Fibroblast of gingiva (primary cell): ENCODE results near the gene LZTS2.
"Not testable (repeated sequence)": the region's sequence is repeated elsewhere in the genome, so short reads cannot be mapped to it uniquely, and the experiment has no call there.

Experiments
- DNase-seq: peaks from one replicate; pipeline ENCODE4 v3.0.0-alpha.2; 2011; ENCODE audit warnings: low read depth

LZTS2 gene

DNA sequence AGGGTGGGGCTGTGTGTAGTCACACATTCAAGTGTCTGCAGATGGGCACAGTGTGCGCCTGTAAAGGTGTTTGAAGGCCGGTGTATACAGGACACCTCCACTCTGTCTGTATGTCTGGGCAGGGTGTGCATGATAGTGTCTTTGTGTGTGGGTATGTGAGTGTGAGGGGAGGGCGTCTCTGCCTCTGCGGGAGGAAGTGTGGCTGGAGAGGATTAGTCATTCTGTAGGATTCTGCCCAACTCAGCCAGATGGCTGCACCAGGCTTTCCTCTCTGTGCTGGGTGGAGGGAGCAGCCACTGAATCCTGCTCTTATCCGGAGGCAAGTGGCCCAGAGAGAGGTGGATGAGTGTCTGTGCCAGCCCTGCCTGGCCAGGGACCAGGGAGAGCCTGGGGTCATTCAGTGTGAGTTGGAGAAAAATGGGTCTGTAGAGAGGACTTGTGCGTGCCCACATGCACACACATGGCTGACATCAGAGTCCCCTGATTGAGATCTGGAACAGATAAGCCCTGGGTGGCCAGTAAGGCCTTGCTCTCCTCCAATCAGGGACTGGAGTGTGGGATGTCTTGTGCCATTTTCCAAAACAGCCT, 33.1 kb downstream of the LZTS2 start:
- DNase-seq: peak; percentile 79

GRCh38 chr10:101033276-101033675, 33.7 kb downstream of the LZTS2 start:
- DNase-seq: no peak

- not testable (repeated sequence) for DNase-seq
These were observed 34.8 kb downstream of the LZTS2 start for GRCh38 chr10:101034404-101034803.

DNA sequence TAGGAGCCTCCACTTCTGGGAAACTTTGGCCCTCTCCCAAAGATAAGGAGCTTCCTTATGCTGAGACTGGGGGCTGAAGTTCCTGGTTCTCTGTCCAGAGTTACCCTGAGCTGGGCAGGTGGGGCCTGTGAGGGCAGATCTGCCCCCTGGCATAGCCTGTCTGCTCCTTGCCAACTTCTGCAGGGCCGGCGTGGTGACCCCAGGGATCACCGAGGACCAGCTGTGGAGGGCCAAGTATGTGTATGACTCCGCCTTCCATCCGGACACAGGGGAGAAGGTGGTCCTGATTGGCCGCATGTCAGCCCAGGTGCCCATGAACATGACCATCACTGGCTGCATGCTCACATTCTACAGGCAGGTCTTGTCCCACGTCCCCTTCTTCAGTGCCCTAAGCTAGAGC, 35.7 kb downstream of the LZTS2 start:
- DNase-seq: no peak

DNA sequence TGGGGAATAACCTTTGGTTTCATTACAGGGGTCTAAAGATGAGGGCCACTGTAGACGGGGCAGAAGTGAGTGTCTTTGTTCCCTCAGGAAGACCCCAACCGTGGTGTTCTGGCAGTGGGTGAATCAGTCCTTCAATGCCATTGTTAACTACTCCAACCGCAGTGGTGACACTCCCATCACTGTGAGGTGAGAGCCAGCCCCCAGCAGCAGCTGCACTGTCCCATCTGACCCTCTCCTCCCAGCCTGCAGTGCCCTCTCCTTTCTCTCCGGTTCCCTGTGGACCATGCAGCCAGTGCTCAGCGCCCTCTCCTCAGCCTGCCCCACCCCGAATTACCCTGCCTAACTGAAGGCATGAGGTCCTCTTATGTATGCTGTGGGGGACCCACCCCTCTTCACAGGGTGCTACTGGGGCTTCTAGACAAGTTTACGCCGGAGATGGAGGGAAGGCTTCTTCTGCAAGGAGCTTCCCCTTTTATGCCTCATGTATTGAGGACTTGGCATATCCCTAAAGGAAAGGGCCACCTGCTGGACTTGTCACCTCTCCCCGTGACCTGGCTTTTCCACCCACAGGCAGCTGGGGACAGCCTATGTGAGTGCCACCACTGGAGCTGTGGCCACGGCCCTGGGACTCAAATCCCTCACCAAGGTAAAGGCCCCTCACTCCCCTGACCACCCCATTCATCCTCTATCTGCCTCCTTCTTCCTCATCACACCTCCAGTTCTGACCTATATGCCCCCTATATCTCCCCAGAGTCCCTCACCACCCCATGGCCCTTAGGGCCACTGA, 36.5 kb downstream of the LZTS2 start:
- no peak for DNase-seq

GRCh38 chr10:101036726-101037125, 37.1 kb downstream of the LZTS2 start:
- no peak for DNase-seq

- no peak for DNase-seq
These were observed 38.9 kb downstream of the LZTS2 start for GRCh38 chr10:101038484-101038883.

GRCh38 chr10:101040061-101040460, 40.5 kb downstream of the LZTS2 start:
- DNase-seq: no peak

DNA sequence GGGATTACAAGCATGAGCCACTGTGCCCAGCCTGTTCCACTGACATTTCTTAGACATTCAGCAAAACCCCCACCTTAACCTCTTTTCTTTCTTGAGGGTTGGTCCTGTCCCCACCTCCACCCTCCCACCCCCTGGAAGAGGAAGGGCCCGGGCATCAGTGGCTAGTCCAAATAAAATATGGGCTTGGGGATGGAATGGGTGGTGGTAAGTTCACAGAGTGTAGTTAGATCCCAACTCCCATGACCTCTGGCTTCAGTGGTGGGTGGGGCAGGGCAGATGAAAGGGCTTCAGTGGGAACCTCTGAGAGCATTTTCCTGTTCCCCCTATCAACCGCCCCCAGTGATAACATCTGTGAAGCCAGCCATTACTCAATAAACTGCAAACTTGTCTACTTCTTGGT, 41.2 kb downstream of the LZTS2 start:
- DNase-seq: no peak

DNA sequence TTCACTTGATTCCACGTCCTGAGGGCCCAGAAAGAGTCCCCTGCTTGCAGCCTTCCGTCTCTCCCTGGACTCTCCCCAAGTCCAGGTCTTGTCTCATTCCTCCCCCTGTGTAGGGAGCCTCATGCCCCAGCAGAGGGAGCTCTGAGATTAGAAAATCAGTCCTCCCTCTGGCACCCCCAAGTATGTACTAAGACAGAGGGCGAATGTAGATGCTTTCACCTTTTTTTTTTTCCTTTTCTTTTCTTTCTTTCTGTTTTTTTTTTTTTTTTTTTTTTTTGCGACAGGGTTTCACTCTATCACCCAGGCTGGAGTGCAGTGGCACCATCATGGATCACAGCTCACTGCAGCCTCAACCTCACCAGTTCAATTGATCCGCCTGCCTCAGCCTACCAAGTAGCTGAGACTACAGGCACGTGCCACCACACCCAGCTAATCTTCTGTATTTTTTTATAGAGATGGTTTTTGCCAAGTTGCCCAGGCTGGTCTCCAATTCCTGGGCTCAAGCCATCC, 41.7 kb downstream of the LZTS2 start:
- DNase-seq: peak; percentile 83

GRCh38 chr10:101042118-101042517, 42.5 kb downstream of the LZTS2 start:
- no peak for DNase-seq

GRCh38 chr10:101042667-101043362, 43.2 kb downstream of the LZTS2 start:
- DNase-seq: peak; percentile 93

GRCh38 chr10:101043363-101043707, 43.7 kb downstream of the LZTS2 start:
- no peak for DNase-seq

GRCh38 chr10:101044117-101044516, 44.5 kb downstream of the LZTS2 start:
- DNase-seq: no peak

DNA sequence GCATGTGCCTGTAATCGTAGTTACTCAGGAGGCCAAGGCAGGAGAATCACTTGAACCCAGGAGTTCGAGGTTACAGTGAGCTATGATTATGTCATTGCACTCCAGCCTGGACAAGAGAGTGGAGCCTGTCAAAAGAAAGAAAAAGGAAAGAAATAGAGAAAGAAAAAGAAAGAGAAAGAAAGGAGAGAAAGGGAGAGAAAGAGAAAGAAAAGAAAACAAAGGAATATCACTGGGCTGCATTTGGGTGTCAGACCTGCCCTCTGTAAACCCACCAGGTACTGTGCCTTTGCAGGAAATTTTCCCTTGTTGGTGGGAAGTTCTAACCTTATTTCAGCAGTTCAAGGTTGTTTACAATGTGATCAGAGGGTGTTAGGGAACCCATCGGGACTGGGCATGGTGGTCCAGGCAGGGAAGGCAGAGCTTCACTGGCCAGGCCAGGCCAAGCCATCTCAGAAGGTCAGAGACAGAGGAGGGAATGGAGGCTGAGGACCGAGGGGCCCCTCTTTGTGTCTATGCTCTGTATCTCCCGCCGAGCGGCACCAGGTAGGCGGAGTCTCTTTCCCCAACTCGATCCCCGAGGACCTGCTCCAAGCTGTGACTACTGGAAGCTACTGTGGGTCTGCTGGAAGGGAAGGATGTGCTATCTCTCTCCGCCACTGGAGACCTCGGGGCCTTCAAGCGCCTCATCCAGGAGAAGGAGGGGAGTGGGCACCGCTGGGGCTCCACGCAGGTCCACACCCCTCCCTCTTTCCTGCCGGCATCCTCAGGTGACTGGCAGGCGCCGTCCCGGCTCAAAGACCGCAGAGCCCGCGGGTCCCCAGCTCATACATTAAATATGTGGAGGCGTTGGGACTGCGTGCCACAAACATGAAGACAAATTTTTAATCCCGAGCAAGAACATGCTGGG, 47.0 kb downstream of the LZTS2 start:
- no peak for DNase-seq

DNA sequence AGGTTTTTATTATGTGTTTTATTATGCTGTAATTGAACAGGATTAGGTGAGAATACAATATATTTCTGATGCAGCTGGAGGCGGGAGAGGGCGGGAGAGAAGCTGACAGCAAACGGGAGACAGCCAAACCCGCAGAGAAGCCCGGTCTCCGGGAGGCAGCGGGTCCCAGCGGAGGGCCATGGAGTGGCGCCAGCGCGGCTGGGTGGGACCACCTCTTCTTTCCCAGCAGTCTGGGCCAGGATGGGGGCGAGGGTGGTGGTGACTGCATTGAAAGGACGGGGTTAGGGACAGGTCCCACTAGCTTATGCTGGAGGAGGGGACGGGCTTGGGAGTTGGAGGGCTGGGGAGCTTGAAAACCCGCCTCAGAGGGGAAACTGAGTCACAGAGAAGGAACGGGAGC, 47.7 kb downstream of the LZTS2 start:
- no peak for DNase-seq

DNA sequence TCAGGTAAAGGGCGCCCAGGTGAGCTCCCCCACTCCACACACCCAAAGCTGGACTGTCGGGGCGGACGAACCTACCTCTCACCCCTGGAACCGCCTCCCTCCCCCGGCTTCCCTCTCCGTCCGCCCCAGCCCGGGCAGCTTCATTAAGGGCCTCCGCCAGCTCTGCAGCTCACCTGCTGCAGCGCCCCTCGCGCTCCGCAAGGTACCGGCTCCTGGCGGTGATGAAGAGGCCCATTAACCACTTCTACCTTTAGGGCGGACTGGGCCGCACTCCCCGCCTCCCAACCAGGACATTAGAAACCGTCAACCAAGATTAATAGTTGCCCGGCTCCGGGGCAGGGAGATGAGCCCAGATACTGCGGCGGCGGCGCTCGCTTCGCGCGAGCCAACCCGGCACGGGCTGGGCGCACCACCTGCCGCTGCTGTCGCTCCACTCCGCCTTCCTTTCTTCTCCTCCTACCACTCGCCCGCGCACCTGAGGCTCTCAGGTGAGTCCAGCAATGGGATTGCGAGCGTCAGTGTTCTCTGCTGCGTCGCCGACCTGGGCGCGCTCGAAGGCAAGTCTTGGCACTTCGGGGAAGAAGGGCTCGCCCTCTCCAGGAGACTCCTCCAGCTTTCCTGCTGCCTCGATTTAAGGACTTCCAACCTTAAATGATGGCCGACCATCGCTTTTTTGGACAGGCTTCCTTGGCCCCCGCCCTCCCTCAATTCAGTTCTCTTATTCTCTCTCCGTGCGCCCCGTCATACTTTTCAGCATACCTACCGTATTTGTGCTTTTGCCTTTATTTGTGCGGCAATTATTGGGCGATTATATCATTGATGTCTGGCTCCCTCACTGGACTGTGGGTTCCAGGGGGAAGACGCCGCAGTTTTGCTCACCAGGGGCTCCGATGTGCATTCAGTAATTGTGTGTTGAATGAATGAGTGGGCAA, 48.6 kb downstream of the LZTS2 start:
- no peak for DNase-seq

- no peak for DNase-seq
These were observed 50.8 kb downstream of the LZTS2 start for GRCh38 chr10:101050208-101051069.

DNA sequence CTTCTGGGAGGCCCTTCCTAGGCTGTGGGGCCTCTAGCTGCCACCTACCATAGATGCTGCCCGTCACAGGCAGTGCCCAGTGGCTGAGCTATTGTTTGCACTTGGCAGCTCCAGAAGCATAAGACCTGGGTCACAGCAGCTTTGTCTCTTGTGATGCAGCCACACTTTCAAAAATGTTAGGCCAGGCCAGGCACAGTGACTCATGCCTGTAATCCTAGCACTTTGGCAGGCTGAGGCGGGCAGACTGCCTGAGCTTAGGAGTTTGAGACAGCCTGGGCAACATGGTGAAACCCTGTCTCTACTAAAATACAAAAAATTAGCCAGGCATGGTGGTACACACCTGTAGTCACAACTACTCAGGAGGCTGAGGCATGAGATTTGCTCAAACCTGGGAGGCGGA, 52.7 kb downstream of the LZTS2 start:
- peak; percentile 90 for DNase-seq

DNA sequence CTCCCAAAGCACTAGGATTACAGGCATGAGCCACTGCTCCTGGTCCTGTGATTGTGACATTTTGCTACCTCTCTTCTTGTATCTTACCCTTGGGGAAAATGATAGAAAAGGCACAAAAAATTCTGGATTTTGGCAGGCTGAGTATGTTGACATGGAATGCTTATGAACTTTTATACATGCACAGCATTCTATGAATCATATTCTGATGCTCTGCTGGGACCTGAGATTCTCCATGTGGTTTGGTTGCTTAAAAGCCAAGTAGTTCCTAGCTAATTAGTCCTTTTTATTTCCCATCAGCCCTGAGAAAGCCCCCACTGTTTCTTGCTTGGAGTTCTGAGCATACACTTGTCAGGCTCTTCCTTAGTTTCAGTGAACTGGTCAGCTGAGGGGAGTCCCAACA, 53.9 kb downstream of the LZTS2 start:
- peak; percentile 67 for DNase-seq
